GM20000 (cell line): ENCODE data around the gene KISS1.

Experiments
- DNase-seq: peaks from one replicate; pipeline ENCODE4 v3.0.0; 2012; ENCODE audit warnings: low spot score
- TF ChIP-seq, protein P1 (sequence below): IDR thresholded peaks from 2 replicates; pipeline ENCODE4 v1.5.1; 2012; ENCODE audit warnings: mild to moderate bottlenecking, control low read depth; ENCODE audit errors: extremely low read depth, missing control alignments

Gene KISS1

DNA sequence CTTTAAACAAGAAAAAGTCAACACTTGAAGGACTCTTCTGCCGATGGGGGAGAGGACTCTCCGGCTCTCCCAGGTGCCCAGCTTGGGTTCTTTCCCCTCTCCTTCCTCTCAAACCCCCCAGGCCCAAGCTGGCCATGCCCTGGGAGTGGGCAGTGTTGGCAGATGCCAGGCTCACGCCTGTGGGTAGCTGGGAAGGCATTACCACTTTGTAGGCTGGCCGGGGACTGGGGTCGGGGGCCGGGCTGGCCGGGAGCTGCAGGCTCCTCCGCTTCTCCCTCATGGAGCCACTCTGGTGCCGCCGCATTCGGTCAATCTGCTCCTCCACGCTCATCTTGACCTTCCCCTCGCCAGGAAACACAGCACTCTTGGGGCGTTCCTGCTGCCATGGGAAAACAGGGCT, 33.9 kb upstream of the KISS1 start:
- no peak for DNase-seq
- TF ChIP-seq, protein P1, sequence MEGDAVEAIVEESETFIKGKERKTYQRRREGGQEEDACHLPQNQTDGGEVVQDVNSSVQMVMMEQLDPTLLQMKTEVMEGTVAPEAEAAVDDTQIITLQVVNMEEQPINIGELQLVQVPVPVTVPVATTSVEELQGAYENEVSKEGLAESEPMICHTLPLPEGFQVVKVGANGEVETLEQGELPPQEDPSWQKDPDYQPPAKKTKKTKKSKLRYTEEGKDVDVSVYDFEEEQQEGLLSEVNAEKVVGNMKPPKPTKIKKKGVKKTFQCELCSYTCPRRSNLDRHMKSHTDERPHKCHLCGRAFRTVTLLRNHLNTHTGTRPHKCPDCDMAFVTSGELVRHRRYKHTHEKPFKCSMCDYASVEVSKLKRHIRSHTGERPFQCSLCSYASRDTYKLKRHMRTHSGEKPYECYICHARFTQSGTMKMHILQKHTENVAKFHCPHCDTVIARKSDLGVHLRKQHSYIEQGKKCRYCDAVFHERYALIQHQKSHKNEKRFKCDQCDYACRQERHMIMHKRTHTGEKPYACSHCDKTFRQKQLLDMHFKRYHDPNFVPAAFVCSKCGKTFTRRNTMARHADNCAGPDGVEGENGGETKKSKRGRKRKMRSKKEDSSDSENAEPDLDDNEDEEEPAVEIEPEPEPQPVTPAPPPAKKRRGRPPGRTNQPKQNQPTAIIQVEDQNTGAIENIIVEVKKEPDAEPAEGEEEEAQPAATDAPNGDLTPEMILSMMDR: no peak

DNA sequence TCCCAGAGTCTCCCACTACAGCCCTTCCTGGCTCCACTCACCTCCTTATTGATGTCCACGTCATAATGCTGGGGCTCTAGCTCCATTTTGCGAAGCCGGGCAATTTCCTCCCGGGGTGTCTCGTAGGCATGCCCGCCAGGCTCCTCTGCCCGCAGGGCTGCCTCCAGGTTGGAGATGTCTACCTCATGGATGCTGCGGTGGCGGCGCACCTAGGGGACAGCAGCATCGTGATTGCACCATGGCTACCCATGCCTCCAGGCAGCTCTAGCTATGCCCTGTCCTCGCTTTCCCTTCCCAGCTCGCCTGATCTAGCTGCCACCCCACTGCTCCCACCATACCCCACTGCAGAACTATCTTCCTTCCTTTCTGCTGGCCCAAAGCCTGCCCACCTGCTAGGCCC, 32.6 kb upstream of the KISS1 start:
- no peak for DNase-seq
- TF ChIP-seq, protein P1: no peak

DNA sequence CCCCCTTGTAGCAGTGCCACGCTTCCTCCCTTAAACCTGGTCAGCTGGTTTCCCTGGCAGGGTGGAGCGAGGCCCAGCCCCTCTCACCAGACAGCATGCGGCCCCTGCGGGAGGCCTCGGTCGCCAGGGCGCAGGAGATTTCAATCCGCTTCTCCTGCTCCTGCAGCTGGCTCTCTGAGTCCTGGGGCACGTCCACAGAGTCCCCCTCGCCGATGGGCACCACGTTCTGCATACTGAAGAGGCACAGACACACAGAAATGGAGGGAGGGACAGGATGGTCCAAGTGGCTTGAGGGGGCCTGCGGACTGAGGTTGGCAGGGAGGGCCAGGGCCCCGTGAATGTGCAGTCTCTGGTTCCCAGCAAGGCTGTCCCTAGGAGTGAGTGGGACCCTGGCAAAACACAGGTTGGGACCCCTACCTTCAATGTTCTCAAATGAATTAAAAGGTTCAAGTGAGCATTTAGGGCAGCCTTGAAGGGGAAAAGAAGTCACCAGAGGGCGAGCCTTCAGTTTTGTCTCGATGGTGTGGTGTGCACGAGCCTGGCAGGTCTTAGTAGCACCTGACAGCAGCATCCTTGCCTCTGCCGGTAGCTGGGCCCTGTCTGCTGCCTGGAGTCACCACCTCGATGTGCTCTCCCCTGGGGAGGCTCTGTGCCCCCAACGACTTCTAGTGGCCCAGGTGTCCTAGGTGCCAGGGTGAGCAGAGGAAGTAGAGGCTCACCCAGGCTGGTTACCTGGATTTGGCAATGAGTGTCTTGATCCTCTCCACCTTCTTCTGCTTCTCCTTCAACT, 31.9 kb upstream of the KISS1 start:
- TF ChIP-seq, protein P1: no peak
- DNase-seq: no peak

DNA sequence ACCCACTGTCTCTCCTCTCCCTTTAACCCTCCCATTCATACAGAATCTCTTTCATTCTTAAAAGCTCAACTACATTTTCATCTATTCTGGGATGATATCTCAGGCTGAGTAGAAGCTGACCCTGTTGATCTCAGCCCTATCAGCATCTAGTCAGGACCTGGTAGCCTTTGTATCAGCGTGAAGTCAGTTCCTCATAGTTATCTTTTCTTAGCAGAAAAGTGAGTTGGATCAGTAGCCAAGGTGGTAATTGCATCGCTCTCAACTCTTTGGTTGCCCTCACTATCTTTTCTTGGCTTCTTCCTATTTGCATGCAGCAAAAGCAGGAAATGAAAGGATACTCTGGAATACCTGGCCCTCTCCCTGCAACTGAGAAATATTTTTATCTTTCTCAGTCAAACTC, 31.1 kb upstream of the KISS1 start:
- no peak for DNase-seq
- TF ChIP-seq, protein P1: no peak

DNA sequence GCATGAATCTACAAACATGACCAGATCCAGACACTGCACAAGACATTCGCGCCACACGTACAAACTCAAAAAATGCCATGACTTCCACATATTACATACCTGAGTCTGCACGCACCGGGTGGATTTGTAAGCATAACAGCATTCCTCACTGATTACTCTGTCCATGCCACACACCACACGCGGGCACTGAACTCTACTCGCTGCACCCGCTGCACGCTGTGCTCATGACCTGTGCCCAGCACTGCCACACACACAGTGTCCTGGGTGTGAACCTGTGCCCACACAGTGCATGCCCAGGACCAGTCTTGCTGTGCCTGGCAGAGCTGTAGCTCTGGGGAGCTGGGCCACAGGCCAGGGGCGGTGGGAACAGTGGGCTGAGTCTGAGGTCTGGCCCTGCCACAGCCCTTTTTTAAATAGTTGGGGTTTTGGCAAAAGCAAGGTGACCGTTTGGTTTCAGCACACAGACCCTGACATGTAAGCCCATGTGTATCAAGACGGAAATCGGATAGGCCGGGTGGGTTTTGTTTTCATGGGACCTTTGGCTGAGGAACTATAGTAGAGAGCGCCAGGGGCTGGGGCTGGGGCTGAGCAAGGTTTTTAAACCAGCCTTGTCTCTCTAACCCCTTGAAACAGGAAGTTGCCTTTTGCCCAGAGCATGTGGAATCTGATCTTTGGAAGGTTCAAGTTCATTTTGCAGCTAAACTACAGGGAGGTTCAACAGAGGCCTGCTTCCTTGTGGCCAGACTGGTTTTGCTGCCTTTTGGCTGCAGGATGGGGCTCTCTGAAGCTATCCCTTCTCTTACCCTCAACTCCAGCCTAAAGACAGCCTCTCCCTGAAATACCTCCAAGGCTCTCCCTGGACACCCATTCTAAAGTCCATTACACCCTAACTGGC, 29.8 kb upstream of the KISS1 start:
- DNase-seq: no peak
- TF ChIP-seq, protein P1: no peak

DNA sequence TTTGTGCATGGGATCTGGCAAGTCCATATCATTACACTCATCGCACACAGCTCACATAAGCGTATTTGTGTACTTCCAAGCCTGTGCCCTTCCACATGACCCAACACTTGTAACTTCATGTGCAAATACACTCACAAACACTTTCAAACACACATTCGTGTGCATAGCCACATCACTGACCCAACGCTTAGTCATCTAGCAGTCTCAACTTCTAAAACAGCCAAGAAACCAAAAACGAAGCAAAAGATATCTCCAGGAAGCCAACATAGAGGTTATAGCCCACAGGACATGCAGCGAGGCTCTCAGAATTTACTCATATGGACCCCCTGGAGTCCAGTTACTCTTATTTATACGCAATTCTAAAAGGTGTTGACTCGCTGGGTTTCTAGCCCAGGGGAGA, 28.4 kb upstream of the KISS1 start:
- DNase-seq: no peak
- TF ChIP-seq, protein P1: no peak
